ENCODE results near the gene UGT1A10.

Gene UGT1A10

GRCh38 chr2:233671290-233672161 lies 35.3 kb downstream of the UGT1A10 start, which contains the start of gene UGT1A9:
TSS of gene UGT1A9 (plus strand) at chr2:233671898. CDS start at chr2:233671935, 37 bp downstream.
- H2BK120ac ChIP-seq (ENCODE audit: low read depth, low read length): no peak within 1 kb of the TSS

GRCh38 chr2:233672886-233673285 lies 36.6 kb downstream of the UGT1A10 start:
- H3K23ac ChIP-seq (ENCODE audit: low read length): no peak overlapping the region
- no peak overlapping the region for H3K56ac ChIP-seq (ENCODE audit: low read length)
- no peak overlapping the region for H3K4me3 ChIP-seq (ENCODE audit: low read length)
- no peak overlapping the region for H4K8ac ChIP-seq (ENCODE audit: low read depth, low read length)
- no peak for DNase-seq
- H3K9ac ChIP-seq (ENCODE audit: low read length): no peak overlapping the region
- H2BK5ac ChIP-seq (ENCODE audit: low read length): no peak overlapping the region
- no peak overlapping the region for H2BK120ac ChIP-seq (ENCODE audit: low read depth, low read length)
- H3K36me3 ChIP-seq (ENCODE audit: control insufficient read depth, insufficient read depth, low read length): no peaks in the 10 kb centered on the region
- H3K79me1 ChIP-seq (ENCODE audit: low read length): no peaks in the 10 kb centered on the region
- no peak overlapping the region for H2BK15ac ChIP-seq (replicated peaks; ENCODE audit: low read depth)
- H3K79me2 ChIP-seq (ENCODE audit: control insufficient read depth, insufficient read depth, low read length): no peaks in the 10 kb centered on the region
- no peaks in the 10 kb centered on the region for H3K4me1 ChIP-seq (ENCODE audit: control insufficient read depth, low read depth, low read length)
- WGBS (ENCODE audit: extremely low coverage, insufficient coverage, low lambda C conversion rate): no CpG with 5 or more reads among the region's 3 CpGs
- H3K4me2 ChIP-seq (ENCODE audit: low read length): no peak overlapping the region
- H3K18ac ChIP-seq (ENCODE audit: low read length): no peak overlapping the region
- H3K27me3 ChIP-seq (ENCODE audit: insufficient read depth, low read length, poor library complexity): no peaks in the 10 kb centered on the region
- no peak overlapping the region for H4K5ac ChIP-seq (ENCODE audit: low read length)
- no peak overlapping the region for H2AK5ac ChIP-seq (ENCODE audit: low read length)
- H3K4ac ChIP-seq (ENCODE audit: low read depth, low read length): no peak overlapping the region
- H3K27ac ChIP-seq (ENCODE audit: low read depth, low read length): no peak overlapping the region

More at GRCh38 chr2:233671290-233672161, 35.3 kb downstream of the UGT1A10 start, which contains the start of gene UGT1A9:
- Histone ChIP-seq H3K9ac (ENCODE audit: low read length) (no peak within 1 kb of the TSS), H4K5ac (ENCODE audit: low read length) (no peak within 1 kb of the TSS), H3K79me1 (ENCODE audit: low read length) (no peaks in the 10 kb centered on the region), H3K27ac (ENCODE audit: low read depth, low read length) (no peak within 1 kb of the TSS), H3K18ac (ENCODE audit: low read length) (no peak within 1 kb of the TSS), H3K4ac (ENCODE audit: low read depth, low read length) (no peak within 1 kb of the TSS), H3K23ac (ENCODE audit: low read length) (no peak within 1 kb of the TSS), H3K79me2 (ENCODE audit: control insufficient read depth, insufficient read depth, low read length) (no peaks in the 10 kb centered on the region), H2AK5ac (ENCODE audit: low read length) (no peak within 1 kb of the TSS), H3K4me2 (ENCODE audit: low read length) (no peak within 1 kb of the TSS), H3K36me3 (ENCODE audit: control insufficient read depth, insufficient read depth, low read length) (no peaks in the 10 kb centered on the region), H3K56ac (ENCODE audit: low read length) (no peak within 1 kb of the TSS), H3K4me3 (ENCODE audit: low read length) (no peak within 1 kb of the TSS), H2BK5ac (ENCODE audit: low read length) (no peak within 1 kb of the TSS), H3K4me1 (ENCODE audit: control insufficient read depth, low read depth, low read length) (no peaks in the 10 kb centered on the region), H2BK15ac (replicated peaks; ENCODE audit: low read depth) (no peak within 1 kb of the TSS), H3K27me3 (ENCODE audit: insufficient read depth, low read length, poor library complexity) (no peaks in the 10 kb centered on the region), H4K8ac (ENCODE audit: low read depth, low read length) (no peak within 1 kb of the TSS)
- no peak for DNase-seq
- WGBS (ENCODE audit: extremely low coverage, insufficient coverage, low lambda C conversion rate): no CpG with 5 or more reads among the region's 5 CpGs

- Histone ChIP-seq H3K18ac (ENCODE audit: low read length) (no peak overlapping the region), H2BK120ac (ENCODE audit: low read depth, low read length) (no peak overlapping the region), H3K4me2 (ENCODE audit: low read length) (no peak overlapping the region), H3K27me3 (ENCODE audit: insufficient read depth, low read length, poor library complexity) (no peaks in the 10 kb centered on the region), H3K79me1 (ENCODE audit: low read length) (no peaks in the 10 kb centered on the region), H4K5ac (ENCODE audit: low read length) (no peak overlapping the region), H3K4ac (ENCODE audit: low read depth, low read length) (no peak overlapping the region), H2BK15ac (replicated peaks; ENCODE audit: low read depth) (no peak overlapping the region), H3K4me3 (ENCODE audit: low read length) (no peak overlapping the region), H3K27ac (ENCODE audit: low read depth, low read length) (no peak overlapping the region), H3K9ac (ENCODE audit: low read length) (no peak overlapping the region), H4K8ac (ENCODE audit: low read depth, low read length) (no peak overlapping the region), H2AK5ac (ENCODE audit: low read length) (no peak overlapping the region), H3K79me2 (ENCODE audit: control insufficient read depth, insufficient read depth, low read length) (no peaks in the 10 kb centered on the region), H3K23ac (ENCODE audit: low read length) (no peak overlapping the region), H3K36me3 (ENCODE audit: control insufficient read depth, insufficient read depth, low read length) (no peaks in the 10 kb centered on the region), H2BK5ac (ENCODE audit: low read length) (no peak overlapping the region), H3K4me1 (ENCODE audit: control insufficient read depth, low read depth, low read length) (no peaks in the 10 kb centered on the region), H3K56ac (ENCODE audit: low read length) (no peak overlapping the region)
- DNase-seq: no peak
Measured at GRCh38 chr2:233673896-233674295, 37.6 kb downstream of the UGT1A10 start.

- Histone ChIP-seq H3K27me3 (ENCODE audit: insufficient read depth, low read length, poor library complexity) (no peaks in the 10 kb centered on the region), H3K4ac (ENCODE audit: low read depth, low read length) (no peak overlapping the region), H4K8ac (ENCODE audit: low read depth, low read length) (no peak overlapping the region), H3K4me2 (ENCODE audit: low read length) (no peak overlapping the region), H3K27ac (ENCODE audit: low read depth, low read length) (no peak overlapping the region), H3K36me3 (ENCODE audit: control insufficient read depth, insufficient read depth, low read length) (no peaks in the 10 kb centered on the region), H3K23ac (ENCODE audit: low read length) (no peak overlapping the region), H3K18ac (ENCODE audit: low read length) (no peak overlapping the region), H3K56ac (ENCODE audit: low read length) (no peak overlapping the region), H2BK120ac (ENCODE audit: low read depth, low read length) (no peak overlapping the region), H3K79me1 (ENCODE audit: low read length) (no peaks in the 10 kb centered on the region), H4K5ac (ENCODE audit: low read length) (no peak overlapping the region), H2BK15ac (replicated peaks; ENCODE audit: low read depth) (no peak overlapping the region), H2AK5ac (ENCODE audit: low read length) (no peak overlapping the region), H3K79me2 (ENCODE audit: control insufficient read depth, insufficient read depth, low read length) (no peaks in the 10 kb centered on the region), H3K4me3 (ENCODE audit: low read length) (no peak overlapping the region), H3K4me1 (ENCODE audit: control insufficient read depth, low read depth, low read length) (no peaks in the 10 kb centered on the region), H2BK5ac (ENCODE audit: low read length) (no peak overlapping the region), H3K9ac (ENCODE audit: low read length) (no peak overlapping the region)
- no CpG with 5 or more reads among the region's 1 CpG for WGBS (ENCODE audit: extremely low coverage, insufficient coverage, low lambda C conversion rate)
- no peak for DNase-seq
Measured at GRCh38 chr2:233674314-233674713, 38.1 kb downstream of the UGT1A10 start.

DNA sequence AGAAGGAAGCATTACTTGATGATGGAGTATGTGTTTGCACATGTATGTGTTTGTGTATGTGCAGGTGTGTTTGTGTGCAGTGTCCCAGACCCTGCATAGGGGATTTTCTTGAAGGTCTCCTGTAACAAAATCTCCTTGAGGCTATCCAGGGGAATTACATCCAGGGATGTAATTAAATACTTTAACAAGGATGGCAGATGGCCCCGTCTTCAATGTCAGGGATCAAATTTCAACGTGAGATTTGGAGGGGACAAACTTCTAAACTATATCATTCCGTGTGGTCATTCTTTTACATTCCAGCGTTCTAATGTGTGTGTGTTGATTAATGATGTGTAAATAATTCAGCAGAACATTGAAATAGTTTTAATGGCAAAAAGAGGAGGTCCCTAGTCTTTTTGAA lies 38.7 kb downstream of the UGT1A10 start:
- no peak overlapping the region for H3K18ac ChIP-seq (ENCODE audit: low read length)
- no peaks in the 10 kb centered on the region for H3K4me1 ChIP-seq (ENCODE audit: control insufficient read depth, low read depth, low read length)
- no CpG with 5 or more reads among the region's 4 CpGs for WGBS (ENCODE audit: extremely low coverage, insufficient coverage, low lambda C conversion rate)
- no peak overlapping the region for H3K23ac ChIP-seq (ENCODE audit: low read length)
- H2AK5ac ChIP-seq (ENCODE audit: low read length): no peak overlapping the region
- H3K4ac ChIP-seq (ENCODE audit: low read depth, low read length): no peak overlapping the region
- H3K79me2 ChIP-seq (ENCODE audit: control insufficient read depth, insufficient read depth, low read length): no peaks in the 10 kb centered on the region
- H3K79me1 ChIP-seq (ENCODE audit: low read length): no peaks in the 10 kb centered on the region
- H3K27ac ChIP-seq (ENCODE audit: low read depth, low read length): no peak overlapping the region
- DNase-seq: peak; percentile 8
- H3K9ac ChIP-seq (ENCODE audit: low read length): no peak overlapping the region
- H2BK15ac ChIP-seq (replicated peaks; ENCODE audit: low read depth): no peak overlapping the region
- H3K56ac ChIP-seq (ENCODE audit: low read length): no peak overlapping the region
- H4K5ac ChIP-seq (ENCODE audit: low read length): no peak overlapping the region
- H4K8ac ChIP-seq (ENCODE audit: low read depth, low read length): no peak overlapping the region
- H3K4me2 ChIP-seq (ENCODE audit: low read length): no peak overlapping the region
- H3K27me3 ChIP-seq (ENCODE audit: insufficient read depth, low read length, poor library complexity): no peaks in the 10 kb centered on the region
- no peak overlapping the region for H2BK120ac ChIP-seq (ENCODE audit: low read depth, low read length)
- H3K36me3 ChIP-seq (ENCODE audit: control insufficient read depth, insufficient read depth, low read length): no peaks in the 10 kb centered on the region
- H3K4me3 ChIP-seq (ENCODE audit: low read length): no peak overlapping the region
- H2BK5ac ChIP-seq (ENCODE audit: low read length): no peak overlapping the region

- Histone ChIP-seq H3K9ac (ENCODE audit: low read length) (no peak overlapping the region), H4K5ac (ENCODE audit: low read length) (no peak overlapping the region), H3K18ac (ENCODE audit: low read length) (no peak overlapping the region), H3K36me3 (ENCODE audit: control insufficient read depth, insufficient read depth, low read length) (no peaks in the 10 kb centered on the region), H3K27me3 (ENCODE audit: insufficient read depth, low read length, poor library complexity) (no peaks in the 10 kb centered on the region), H3K79me2 (ENCODE audit: control insufficient read depth, insufficient read depth, low read length) (no peaks in the 10 kb centered on the region), H3K23ac (ENCODE audit: low read length) (no peak overlapping the region), H3K4me3 (ENCODE audit: low read length) (no peak overlapping the region), H3K79me1 (ENCODE audit: low read length) (no peaks in the 10 kb centered on the region), H3K4ac (ENCODE audit: low read depth, low read length) (no peak overlapping the region), H4K8ac (ENCODE audit: low read depth, low read length) (no peak overlapping the region), H2BK120ac (ENCODE audit: low read depth, low read length) (no peak overlapping the region), H3K27ac (ENCODE audit: low read depth, low read length) (no peak overlapping the region), H2AK5ac (ENCODE audit: low read length) (no peak overlapping the region), H3K56ac (ENCODE audit: low read length) (no peak overlapping the region), H2BK15ac (replicated peaks; ENCODE audit: low read depth) (no peak overlapping the region), H3K4me1 (ENCODE audit: control insufficient read depth, low read depth, low read length) (no peaks in the 10 kb centered on the region), H2BK5ac (ENCODE audit: low read length) (no peak overlapping the region), H3K4me2 (ENCODE audit: low read length) (no peak overlapping the region)
- DNase-seq: no peak
- WGBS (ENCODE audit: extremely low coverage, insufficient coverage, low lambda C conversion rate): no CpG with 5 or more reads among the region's 2 CpGs
Measured at GRCh38 chr2:233676046-233676445, 39.8 kb downstream of the UGT1A10 start.
